COLO668 (cell line): ENCODE measurements around the gene NLRP1.
"Not testable (repeated sequence)": the region's sequence is repeated elsewhere in the genome, so short reads cannot be mapped to it uniquely, and the experiment has no call there.

Experiments
- DNase-seq: peaks from one replicate; lab custom pipeline; 2025; ENCODE audit not compliant: unreplicated experiment; lab: John Stamatoyannopoulos, UW

Gene NLRP1

DNA sequence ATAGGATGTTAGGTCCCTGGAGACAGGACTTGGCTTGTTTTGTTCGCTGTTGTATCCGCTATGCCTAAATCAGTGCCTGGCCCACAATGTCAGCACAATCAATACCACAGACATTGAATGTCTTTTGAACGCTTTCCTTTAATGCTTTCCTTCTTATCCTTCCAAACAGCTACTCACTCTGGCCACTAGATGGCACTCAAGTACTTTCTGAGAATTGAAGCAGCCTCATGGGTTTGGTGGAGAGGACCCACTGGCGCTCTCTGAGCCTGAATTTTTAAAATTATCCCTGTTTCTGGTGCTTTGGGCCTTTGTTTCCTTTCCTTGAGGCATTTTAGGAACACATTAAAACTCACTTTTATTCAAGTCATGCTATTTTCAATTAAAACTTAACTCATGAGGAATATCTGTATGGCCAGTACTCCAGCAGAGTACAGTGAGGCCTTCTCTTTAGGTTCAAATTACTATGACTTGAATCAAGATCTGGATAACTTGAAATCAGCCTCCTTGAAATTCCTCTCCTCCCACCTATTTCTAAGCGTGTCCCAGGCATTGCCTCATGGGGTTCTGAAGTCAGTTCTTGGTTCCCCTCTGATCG, 3.2 kb upstream of the NLRP1 start:
- peak; percentile 23 for DNase-seq

DNA sequence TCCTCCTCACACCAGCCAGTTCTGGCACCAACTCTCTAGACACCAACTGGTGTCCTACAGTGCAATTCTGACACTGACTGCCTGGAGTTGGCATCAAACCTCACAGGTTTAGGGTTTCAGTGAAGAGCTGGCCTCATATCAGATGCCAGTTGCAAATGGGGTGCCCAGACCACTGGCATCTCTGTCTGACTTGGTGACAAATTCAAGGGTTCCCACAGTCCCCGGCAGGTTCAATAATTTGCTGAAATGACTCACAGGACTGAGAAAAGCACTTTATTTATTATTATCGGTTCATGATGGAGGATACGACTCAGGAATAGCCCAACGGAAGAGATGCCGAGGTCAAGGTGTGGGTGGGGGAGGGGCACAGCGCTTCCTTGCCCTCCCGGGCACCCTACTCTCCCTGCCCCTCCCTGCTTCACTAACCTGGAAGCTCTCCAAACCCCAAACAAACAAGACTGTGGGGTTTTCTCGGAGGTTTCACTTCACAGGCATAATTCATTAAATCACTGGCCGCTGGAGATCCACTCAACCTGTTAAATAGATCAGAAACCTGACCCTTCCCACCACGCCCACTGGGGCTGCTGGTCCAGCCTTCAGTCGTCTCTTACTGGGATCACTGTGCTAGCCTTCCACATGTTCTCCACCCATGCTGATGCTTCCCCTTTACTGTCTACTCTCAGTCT, 1.7 kb upstream of the NLRP1 start:
- DNase-seq = peak; percentile 71

DNA sequence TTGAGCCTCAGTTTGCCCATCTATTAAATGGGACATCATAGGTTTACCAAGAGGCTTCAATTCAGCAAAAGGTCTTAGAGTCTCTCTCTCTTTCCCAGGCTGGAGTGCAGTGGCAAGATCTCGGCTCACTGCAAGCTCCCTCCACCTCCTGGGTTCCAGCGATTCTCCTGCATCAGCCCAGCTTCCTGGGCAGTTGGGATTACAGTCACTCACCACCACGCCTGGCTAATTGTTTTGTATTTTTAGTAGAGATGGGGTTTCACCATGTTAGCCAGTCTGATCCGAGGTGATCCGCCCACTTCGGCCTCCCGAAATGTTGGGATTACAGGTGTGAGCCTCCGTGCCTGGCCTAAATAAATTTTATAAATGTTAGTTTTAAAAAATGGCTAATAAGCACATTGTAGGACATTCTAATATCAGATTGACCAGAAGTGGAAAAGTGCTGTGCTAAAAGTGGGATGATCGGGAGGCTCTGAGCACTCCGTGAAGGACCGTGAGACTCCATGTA, 1.0 kb upstream of the NLRP1 start:
- DNase-seq = no peak

DNA sequence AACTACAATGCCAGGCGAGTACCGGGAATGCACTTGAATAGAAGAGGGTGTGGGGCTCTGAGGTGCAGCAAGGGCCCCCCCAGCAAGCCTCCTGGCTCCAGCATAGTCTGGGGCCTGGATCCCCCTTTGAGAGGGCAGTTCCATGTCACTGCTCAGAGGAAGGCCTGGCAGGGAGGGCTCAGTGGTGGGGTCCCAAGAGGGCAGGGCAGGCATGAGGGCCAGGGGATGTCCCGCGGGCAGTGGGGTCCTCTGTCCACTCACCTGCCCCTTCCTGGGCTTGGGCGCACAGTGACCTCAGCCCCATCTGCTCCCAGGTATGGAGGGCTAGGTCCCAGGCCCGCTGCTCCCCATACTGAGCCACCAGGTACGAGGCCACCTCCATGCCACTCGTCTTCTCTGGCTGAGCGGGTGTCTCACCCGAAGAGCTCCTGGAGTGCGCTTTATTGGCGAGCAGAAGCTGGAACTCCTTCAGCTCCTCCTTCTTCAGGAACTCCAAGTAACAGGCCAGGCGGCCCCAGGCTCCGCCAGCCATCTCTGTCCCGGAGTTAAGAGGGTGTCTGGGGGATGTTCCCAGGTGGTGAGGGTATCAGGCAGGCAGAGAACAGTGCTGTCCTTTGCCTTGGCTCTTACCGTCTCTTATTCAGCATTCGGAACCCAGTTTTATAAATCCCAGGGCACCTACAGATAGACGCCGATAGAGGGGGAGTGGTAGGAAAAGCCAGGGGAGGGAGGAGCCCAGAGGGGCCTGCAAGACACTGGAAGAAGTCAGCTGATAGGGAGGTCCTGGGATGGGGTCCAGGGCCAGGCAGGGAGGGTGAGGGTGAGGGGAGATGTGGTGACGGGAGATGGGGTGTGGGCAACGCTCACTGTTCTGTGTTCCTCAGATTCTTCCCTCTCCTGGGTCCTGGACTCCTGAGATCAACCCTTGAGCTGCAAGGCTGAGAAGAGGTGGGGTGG, 605 bp downstream of the NLRP1 start:
- DNase-seq = no peak

- no peak for DNase-seq
These were observed 1.8 kb downstream of the NLRP1 start for GRCh38 chr17:5582209-5583185.

GRCh38 chr17:5581655-5582054, 2.7 kb downstream of the NLRP1 start:
- DNase-seq = no peak

- no peak for DNase-seq
These were observed 3.3 kb downstream of the NLRP1 start for GRCh38 chr17:5580969-5581368.

GRCh38 chr17:5580367-5580766, 3.9 kb downstream of the NLRP1 start:
- DNase-seq = no peak

DNA sequence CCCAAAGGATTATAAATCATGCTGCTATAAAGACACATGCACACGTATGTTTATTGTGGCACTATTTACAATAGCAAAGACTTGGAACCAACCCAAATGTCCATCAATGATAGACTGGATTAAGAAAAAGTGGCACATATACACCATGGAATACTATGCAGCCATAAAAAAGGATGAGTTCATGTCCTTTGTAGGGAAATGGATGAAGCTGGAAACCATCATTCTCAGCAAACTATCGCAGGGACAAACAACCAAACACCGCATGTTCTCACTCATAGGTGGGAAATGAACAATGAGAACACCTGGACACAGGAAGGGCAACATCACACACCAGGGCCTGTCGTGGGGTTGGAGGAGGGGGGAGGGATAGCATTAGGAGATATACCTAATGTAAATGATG, 5.5 kb downstream of the NLRP1 start:
- DNase-seq = not testable (repeated sequence)

- DNase-seq = not testable (repeated sequence)
These were observed 11.3 kb downstream of the NLRP1 start for GRCh38 chr17:5573017-5573416.

- DNase-seq = no peak
These were observed 13.0 kb downstream of the NLRP1 start for GRCh38 chr17:5571281-5571680.

DNA sequence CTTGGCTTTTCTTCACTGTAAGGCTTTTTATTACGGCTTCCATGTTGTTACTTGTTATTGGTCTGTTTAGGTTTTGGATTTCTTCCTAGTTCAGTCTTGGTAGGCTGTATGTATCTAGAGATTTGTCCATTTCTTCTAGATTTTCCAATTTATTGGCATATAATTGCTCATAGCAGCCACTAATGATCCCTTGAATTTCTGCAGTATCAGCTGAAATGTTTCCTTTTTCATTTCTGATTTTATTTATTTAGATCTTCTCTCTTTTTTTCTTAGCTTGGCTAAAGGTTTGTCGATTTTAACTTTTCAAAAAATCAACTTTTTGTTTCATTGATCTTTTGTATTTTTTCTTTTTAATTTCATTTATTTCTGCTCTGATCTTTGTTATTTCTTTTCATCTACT, 18.5 kb downstream of the NLRP1 start:
- DNase-seq = no peak

GRCh38 chr17:5563456-5563855, 20.9 kb downstream of the NLRP1 start:
- no peak for DNase-seq

DNA sequence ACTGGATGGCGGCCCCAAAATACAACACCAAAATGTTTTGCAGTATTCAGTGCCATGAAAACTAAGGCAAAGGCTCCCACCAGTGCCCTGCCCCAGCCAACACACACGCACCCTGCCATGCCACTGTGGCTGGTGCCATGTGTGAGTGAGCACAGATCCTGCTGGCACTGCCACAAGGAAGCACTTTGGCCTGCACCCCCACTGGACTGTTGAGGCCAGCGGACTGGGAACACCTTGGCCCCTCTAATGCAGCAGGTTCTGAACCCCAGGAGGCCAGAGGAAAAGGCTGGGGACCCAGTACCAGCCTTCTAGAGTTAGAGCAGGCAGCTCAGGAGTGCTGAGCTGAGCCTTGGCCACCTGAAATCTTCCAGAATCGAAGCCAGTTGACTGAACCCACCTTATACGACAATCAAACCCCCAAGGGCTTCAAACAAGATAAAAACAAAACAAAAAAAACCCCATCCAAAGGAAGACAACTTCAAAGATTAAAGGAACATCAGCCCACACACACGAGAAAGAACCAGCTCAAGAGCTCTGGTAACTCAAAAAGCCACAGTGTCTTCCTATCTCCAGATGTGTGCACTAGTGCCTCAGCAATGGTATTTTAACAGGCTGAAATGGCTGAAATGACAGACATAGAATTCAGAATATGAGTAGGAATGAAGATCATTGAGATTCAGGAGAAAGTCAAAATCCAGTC, 21.5 kb downstream of the NLRP1 start:
- no peak for DNase-seq

GRCh38 chr17:5561736-5562571, 22.4 kb downstream of the NLRP1 start:
- no peak for DNase-seq

DNA sequence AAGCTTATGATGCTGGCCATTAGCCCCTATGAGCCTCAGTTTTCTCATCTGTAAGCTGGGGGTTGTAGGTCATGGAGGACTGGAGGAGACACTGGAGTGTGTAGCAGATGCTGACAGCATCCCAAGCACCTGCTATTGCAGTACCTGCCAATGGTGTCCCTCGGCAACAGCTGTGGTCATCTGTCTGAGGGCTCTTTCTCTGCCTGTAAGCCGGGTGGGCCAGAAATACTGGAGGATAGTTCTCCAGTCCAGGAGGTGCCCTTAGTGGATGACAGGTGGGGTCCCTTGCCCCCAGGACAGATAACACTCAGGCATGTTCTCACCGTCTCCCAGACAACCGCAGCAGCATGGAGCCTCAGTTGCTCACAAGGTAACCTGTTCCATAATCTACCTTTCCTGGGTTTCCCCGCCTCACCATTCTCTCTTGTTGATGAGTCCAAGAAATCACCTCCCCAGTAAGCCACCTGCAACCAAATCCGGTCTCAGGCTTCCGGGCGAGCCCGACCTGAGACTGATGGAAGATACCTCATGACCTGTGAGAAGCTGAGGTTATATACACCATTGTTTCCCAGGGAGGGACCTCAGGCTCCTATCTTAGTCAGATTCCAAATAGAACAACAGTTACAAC, 23.8 kb downstream of the NLRP1 start:
- no peak for DNase-seq

- no peak for DNase-seq
These were observed 25.2 kb downstream of the NLRP1 start for GRCh38 chr17:5558815-5559785.
